WTC11 (cell line): ENCODE data around the gene MST1R. TPM values are rescaled to one million over a fixed set of nuclear protein-coding genes. Genes with fewer than 3 reads are reported as not detected.

Experiments
- ATAC-seq: fragments of 200-7000 bp; cut with Tn5 transposase; 2 replicates; pipeline ENCODE4 v1.10.0; 2021; ENCODE audit warnings: mild to moderate bottlenecking, moderate library complexity
- CTCF ChIA-PET: fragments of 300-600 bp; sonication (Branson Sonifier 250); formaldehyde crosslinking; loops from one replicate; lab custom pipeline; 2021; ENCODE audit warnings: antibody characterized with exemption; lab: Charles Lee
- POLR2A ChIA-PET: fragments of 350-600 bp; sonication (Branson Sonifier 250); formaldehyde crosslinking; loops from one replicate; lab custom pipeline; 2021; ENCODE audit warnings: antibody characterized with exemption; lab: Charles Lee
- DNase-seq: peaks from one replicate; pipeline ENCODE4 v3.0.0; 2021; ENCODE audit warnings: low spot score
- H3K27ac Mint-ChIP-seq: 2 replicates; pipeline ENCODE4 v1.8.0; 2021; ENCODE audit warnings: mixed read lengths
- H3K27me3 Mint-ChIP-seq: 2 replicates; pipeline ENCODE4 v1.8.0; 2021; ENCODE audit warnings: low read depth, mild to moderate bottlenecking, moderate library complexity, mixed read lengths
- H3K36me3 Mint-ChIP-seq: 2 replicates; pipeline ENCODE4 v1.8.0; 2021; ENCODE audit warnings: mixed read lengths
- H3K4me1 Mint-ChIP-seq: 2 replicates; pipeline ENCODE4 v1.8.0; 2022; ENCODE audit warnings: mixed read lengths
- H3K4me3 Mint-ChIP-seq: 2 replicates; pipeline ENCODE4 v1.8.0; 2021; ENCODE audit warnings: mild to moderate bottlenecking, moderate library complexity, mixed read lengths
- H3K9me3 Mint-ChIP-seq: 2 replicates; pipeline ENCODE4 v1.8.0; 2021; ENCODE audit warnings: mixed read lengths
- IRF1 ChIP-seq: sonication (generic); formaldehyde crosslinking; IDR thresholded peaks from 2 replicates; pipeline ENCODE4 v1.8.0; 2023; ENCODE audit warnings: missing genetic modification reagents
- KAT7 ChIP-seq: sonication (generic); formaldehyde crosslinking; IDR thresholded peaks from 2 replicates; pipeline ENCODE4 v1.8.1; 2023; ENCODE audit warnings: missing genetic modification reagents, mild to moderate bottlenecking, borderline replicate concordance
- NFYB ChIP-seq: sonication (generic); formaldehyde crosslinking; conservative IDR thresholded peaks from 2 replicates; pipeline ENCODE4 v1.8.0; 2022; ENCODE audit warnings: low read depth, missing genetic modification reagents
- NR3C1 ChIP-seq: sonication (generic); formaldehyde crosslinking; conservative IDR thresholded peaks from 2 replicates; pipeline ENCODE4 v1.8.1; 2023; ENCODE audit warnings: low read depth, mild to moderate bottlenecking, missing genetic modification reagents
- OVOL2 ChIP-seq: fragments of 250-450 bp; sonication (Bioruptor Pico); IDR thresholded peaks from 2 replicates; pipeline ENCODE4 v1.9.0; 2021; ENCODE audit warnings: mild to moderate bottlenecking, borderline replicate concordance
- PRRX2 ChIP-seq: fragments of 250-450 bp; sonication (Bioruptor Pico); IDR thresholded peaks from 2 replicates; pipeline ENCODE4 v1.8.0; 2021; ENCODE audit warnings: mild to moderate bottlenecking
- SMAD3 ChIP-seq: sonication (generic); formaldehyde crosslinking; IDR thresholded peaks from 2 replicates; pipeline ENCODE4 v1.8.0; 2022; ENCODE audit warnings: missing genetic modification reagents, mild to moderate bottlenecking, borderline replicate concordance
- TCF7 ChIP-seq: sonication (generic); formaldehyde crosslinking; IDR thresholded peaks from 2 replicates; pipeline ENCODE4 v1.8.0; 2022; ENCODE audit warnings: mild to moderate bottlenecking, low read depth, missing genetic modification reagents, moderate library complexity
- ZBTB43 ChIP-seq: sonication (generic); formaldehyde crosslinking; IDR thresholded peaks from 2 replicates; pipeline ENCODE4 v1.8.1; 2023; ENCODE audit warnings: mild to moderate bottlenecking, missing genetic modification reagents
- ZNF396 ChIP-seq: fragments of 250-450 bp; sonication (Bioruptor Pico); IDR thresholded peaks from 2 replicates; pipeline ENCODE4 v1.8.0; 2021; ENCODE audit warnings: mild to moderate bottlenecking, moderate library complexity, borderline replicate concordance
- ZNF671 ChIP-seq: fragments of 250-450 bp; sonication (Bioruptor Pico); IDR thresholded peaks from 2 replicates; pipeline ENCODE4 v1.8.0; 2021; ENCODE audit warnings: mild to moderate bottlenecking
- ZSCAN18 ChIP-seq: fragments of 250-450 bp; sonication (Bioruptor Pico); IDR thresholded peaks from 2 replicates; pipeline ENCODE4 v2.1.2; 2022; ENCODE audit warnings: mild to moderate bottlenecking, moderate library complexity
- total RNA-seq: library from RNA; stranded (reverse); gene quantifications from 3 replicates; pipeline ENCODE4 v1.2.3, GENCODE V29; 2021
- TF ChIP-seq, protein P1 (sequence below): sonication (generic); formaldehyde crosslinking; conservative IDR thresholded peaks from 2 replicates; pipeline ENCODE4 v1.8.1; 2022; ENCODE audit warnings: mild to moderate bottlenecking, missing genetic modification reagents
- TF ChIP-seq, protein P2 (sequence below): sonication (generic); formaldehyde crosslinking; IDR thresholded peaks from 2 replicates; pipeline ENCODE4 v1.8.1; 2023; ENCODE audit warnings: mild to moderate bottlenecking, missing genetic modification reagents
- TF ChIP-seq, protein P3 (sequence below): sonication (generic); formaldehyde crosslinking; IDR thresholded peaks from 2 replicates; pipeline ENCODE4 v1.8.1; 2023; ENCODE audit warnings: mild to moderate bottlenecking, missing genetic modification reagents, moderate library complexity
- TF ChIP-seq, protein P4 (sequence below): sonication (generic); formaldehyde crosslinking; IDR thresholded peaks from 2 replicates; pipeline ENCODE4 v1.8.1; 2023; ENCODE audit warnings: mild to moderate bottlenecking, missing genetic modification reagents, borderline replicate concordance
- TF ChIP-seq, protein P5 (sequence below): sonication (generic); formaldehyde crosslinking; IDR thresholded peaks from 2 replicates; pipeline ENCODE4 v1.8.0; 2022; ENCODE audit warnings: mild to moderate bottlenecking, missing genetic modification reagents

The MST1R gene
- total RNA-seq, 1 experiment from 2014 or later, result 6.2 TPM

GRCh38 chr3:49864505-49864904 lies 39.2 kb downstream of the MST1R start (continued):
- TF ChIP-seq, protein P1, sequence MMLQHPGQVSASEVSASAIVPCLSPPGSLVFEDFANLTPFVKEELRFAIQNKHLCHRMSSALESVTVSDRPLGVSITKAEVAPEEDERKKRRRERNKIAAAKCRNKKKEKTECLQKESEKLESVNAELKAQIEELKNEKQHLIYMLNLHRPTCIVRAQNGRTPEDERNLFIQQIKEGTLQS (CRISPR knock-in tag), result no peak
- TF ChIP-seq PRRX2 (CRISPR knock-in tag) (no peak), NR3C1 (CRISPR knock-in tag) (no peak)
- TF ChIP-seq, protein P2, sequence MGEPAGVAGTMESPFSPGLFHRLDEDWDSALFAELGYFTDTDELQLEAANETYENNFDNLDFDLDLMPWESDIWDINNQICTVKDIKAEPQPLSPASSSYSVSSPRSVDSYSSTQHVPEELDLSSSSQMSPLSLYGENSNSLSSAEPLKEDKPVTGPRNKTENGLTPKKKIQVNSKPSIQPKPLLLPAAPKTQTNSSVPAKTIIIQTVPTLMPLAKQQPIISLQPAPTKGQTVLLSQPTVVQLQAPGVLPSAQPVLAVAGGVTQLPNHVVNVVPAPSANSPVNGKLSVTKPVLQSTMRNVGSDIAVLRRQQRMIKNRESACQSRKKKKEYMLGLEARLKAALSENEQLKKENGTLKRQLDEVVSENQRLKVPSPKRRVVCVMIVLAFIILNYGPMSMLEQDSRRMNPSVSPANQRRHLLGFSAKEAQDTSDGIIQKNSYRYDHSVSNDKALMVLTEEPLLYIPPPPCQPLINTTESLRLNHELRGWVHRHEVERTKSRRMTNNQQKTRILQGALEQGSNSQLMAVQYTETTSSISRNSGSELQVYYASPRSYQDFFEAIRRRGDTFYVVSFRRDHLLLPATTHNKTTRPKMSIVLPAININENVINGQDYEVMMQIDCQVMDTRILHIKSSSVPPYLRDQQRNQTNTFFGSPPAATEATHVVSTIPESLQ (CRISPR knock-in tag), result no peak
- TF ChIP-seq, all 79 proteins: peak for 0

GRCh38 chr3:49859576-49860305 lies 43.9 kb downstream of the MST1R start:
- no peak overlapping the region for H3K27ac Mint-ChIP-seq
- no peak for DNase-seq
- POLR2A ChIA-PET, result no interaction called here
- H3K27me3 Mint-ChIP-seq, result no peaks in the 10 kb centered on the region
- H3K4me3 Mint-ChIP-seq, result no peak overlapping the region
- CTCF ChIA-PET, result no interaction called here
- ATAC-seq, result no peak
- TF ChIP-seq TCF7 (CRISPR knock-in tag) (no peak), ZNF671 (CRISPR knock-in tag) (no peak), NFYB (no peak), ZBTB43 (CRISPR knock-in tag) (no peak), NR3C1 (CRISPR knock-in tag) (no peak), IRF1 (CRISPR knock-in tag) (no peak), OVOL2 (CRISPR knock-in tag) (no peak), SMAD3 (CRISPR knock-in tag) (no peak), KAT7 (CRISPR knock-in tag) (no peak), ZNF396 (CRISPR knock-in tag) (no peak), ZSCAN18 (CRISPR knock-in tag) (no peak)
- TF ChIP-seq, protein P3, sequence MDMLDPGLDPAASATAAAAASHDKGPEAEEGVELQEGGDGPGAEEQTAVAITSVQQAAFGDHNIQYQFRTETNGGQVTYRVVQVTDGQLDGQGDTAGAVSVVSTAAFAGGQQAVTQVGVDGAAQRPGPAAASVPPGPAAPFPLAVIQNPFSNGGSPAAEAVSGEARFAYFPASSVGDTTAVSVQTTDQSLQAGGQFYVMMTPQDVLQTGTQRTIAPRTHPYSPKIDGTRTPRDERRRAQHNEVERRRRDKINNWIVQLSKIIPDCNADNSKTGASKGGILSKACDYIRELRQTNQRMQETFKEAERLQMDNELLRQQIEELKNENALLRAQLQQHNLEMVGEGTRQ (CRISPR knock-in tag), result no peak
- TF ChIP-seq, protein P4, sequence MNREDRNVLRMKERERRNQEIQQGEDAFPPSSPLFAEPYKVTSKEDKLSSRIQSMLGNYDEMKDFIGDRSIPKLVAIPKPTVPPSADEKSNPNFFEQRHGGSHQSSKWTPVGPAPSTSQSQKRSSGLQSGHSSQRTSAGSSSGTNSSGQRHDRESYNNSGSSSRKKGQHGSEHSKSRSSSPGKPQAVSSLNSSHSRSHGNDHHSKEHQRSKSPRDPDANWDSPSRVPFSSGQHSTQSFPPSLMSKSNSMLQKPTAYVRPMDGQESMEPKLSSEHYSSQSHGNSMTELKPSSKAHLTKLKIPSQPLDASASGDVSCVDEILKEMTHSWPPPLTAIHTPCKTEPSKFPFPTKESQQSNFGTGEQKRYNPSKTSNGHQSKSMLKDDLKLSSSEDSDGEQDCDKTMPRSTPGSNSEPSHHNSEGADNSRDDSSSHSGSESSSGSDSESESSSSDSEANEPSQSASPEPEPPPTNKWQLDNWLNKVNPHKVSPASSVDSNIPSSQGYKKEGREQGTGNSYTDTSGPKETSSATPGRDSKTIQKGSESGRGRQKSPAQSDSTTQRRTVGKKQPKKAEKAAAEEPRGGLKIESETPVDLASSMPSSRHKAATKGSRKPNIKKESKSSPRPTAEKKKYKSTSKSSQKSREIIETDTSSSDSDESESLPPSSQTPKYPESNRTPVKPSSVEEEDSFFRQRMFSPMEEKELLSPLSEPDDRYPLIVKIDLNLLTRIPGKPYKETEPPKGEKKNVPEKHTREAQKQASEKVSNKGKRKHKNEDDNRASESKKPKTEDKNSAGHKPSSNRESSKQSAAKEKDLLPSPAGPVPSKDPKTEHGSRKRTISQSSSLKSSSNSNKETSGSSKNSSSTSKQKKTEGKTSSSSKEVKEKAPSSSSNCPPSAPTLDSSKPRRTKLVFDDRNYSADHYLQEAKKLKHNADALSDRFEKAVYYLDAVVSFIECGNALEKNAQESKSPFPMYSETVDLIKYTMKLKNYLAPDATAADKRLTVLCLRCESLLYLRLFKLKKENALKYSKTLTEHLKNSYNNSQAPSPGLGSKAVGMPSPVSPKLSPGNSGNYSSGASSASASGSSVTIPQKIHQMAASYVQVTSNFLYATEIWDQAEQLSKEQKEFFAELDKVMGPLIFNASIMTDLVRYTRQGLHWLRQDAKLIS (CRISPR knock-in tag), result no peak
- TF ChIP-seq, protein P5, sequence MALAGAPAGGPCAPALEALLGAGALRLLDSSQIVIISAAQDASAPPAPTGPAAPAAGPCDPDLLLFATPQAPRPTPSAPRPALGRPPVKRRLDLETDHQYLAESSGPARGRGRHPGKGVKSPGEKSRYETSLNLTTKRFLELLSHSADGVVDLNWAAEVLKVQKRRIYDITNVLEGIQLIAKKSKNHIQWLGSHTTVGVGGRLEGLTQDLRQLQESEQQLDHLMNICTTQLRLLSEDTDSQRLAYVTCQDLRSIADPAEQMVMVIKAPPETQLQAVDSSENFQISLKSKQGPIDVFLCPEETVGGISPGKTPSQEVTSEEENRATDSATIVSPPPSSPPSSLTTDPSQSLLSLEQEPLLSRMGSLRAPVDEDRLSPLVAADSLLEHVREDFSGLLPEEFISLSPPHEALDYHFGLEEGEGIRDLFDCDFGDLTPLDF (CRISPR knock-in tag), result no peak
- H3K36me3 Mint-ChIP-seq, result peaks cover 13% of the 10 kb centered on the region
- H3K9me3 Mint-ChIP-seq, result no peaks in the 10 kb centered on the region
- peaks cover 17% of the 10 kb centered on the region for H3K4me1 Mint-ChIP-seq
